ENCODE measurements around the gene KRTCAP2.

DNA sequence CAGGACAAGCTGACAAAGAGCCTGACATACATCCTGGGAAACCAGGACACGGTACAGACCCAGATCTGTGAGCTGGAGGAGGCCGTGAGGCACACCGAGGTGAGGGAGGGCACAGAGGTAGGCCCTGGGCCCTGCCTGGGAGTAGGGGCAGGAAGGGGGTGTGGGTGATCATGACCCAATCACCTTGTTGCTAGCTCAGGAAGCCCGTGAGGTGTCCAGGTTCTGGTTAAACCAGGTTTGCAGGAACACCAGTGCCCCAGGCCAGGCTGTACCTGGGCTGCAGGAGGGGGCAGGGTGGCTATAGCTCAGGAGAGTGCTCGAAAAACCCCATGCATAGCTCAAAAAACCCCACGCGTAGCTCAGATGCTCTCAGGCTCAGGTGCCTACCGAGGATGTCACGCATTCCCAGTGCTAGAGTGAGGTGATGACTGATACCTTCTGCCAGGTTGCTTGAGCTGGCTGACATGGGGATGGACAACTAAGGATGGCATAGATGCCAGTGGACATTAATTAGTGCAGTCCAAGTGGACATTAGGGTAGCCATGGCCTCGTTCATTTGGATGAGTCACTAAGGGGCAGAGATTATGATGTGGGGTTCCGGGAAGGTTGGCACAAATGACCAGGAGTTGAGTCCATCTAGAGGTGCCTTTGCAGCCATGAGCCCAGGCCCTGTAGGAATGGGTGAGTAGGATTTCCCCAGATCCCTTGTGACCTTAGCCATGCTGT is 4.3 kb upstream of the KRTCAP2 start:
- TF ChIP-seq, protein P1, sequence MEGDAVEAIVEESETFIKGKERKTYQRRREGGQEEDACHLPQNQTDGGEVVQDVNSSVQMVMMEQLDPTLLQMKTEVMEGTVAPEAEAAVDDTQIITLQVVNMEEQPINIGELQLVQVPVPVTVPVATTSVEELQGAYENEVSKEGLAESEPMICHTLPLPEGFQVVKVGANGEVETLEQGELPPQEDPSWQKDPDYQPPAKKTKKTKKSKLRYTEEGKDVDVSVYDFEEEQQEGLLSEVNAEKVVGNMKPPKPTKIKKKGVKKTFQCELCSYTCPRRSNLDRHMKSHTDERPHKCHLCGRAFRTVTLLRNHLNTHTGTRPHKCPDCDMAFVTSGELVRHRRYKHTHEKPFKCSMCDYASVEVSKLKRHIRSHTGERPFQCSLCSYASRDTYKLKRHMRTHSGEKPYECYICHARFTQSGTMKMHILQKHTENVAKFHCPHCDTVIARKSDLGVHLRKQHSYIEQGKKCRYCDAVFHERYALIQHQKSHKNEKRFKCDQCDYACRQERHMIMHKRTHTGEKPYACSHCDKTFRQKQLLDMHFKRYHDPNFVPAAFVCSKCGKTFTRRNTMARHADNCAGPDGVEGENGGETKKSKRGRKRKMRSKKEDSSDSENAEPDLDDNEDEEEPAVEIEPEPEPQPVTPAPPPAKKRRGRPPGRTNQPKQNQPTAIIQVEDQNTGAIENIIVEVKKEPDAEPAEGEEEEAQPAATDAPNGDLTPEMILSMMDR (IDR thresholded peaks at IDR 0.05): no peak
- TF ChIP-seq POLR2A (IDR thresholded peaks at IDR 0.05): no peak

Measured in ovary (tissue), 3 donors.